K562 (cell line): Measurements from ENCODE around the gene DTNB. TPM values are rescaled to one million over a fixed set of nuclear protein-coding genes. Genes with fewer than 3 reads are reported as not detected.

Experiments
- ATAC-seq: fragments of 200-7000 bp; cut with Tn5 transposase; 3 replicates; pipeline ENCODE4 v1.9.1; 2020; ENCODE audit warnings: moderate library complexity
- BruUV-seq: library from RNA; stranded (reverse); fragments of 400-500 nt; replicated peaks from 2 replicates; lab custom pipeline; 2021; lab: Mats Ljungman, UMichigan
- CTCF ChIA-PET: fragments of 300-600 bp; formaldehyde crosslinking; extraction: SDS; loops from one replicate; lab custom pipeline; 2021; ENCODE audit warnings: low intra/inter-chr PET ratio; lab: Yijun Ruan, JAX
- POLR2A ChIA-PET: fragments of 300-600, 350-650 bp; sonication (Branson Sonifier 250); formaldehyde crosslinking; extraction: SDS; loops from one replicate; lab custom pipeline; 2021; ENCODE audit warnings: antibody characterized with exemption, inconsistent platforms; lab: Yijun Ruan, JAX
- DNase-seq, 4 experiments: peaks; one replicate each; pipeline versions ENCODE4 v3.0.0 to v3.0.0-alpha.2; 2011 to 2018; ENCODE audit warnings: low spot score in 3 of 4, mixed read lengths in 3 of 4; ENCODE audit errors: extremely low read depth in 1 of 4
- FAIRE-seq: peaks from 2 replicates; lab custom pipeline; 2011; peaks lifted over from hg19 to GRCh38; lab: Jason Lieb, UNC
- H2AFZ ChIP-seq: 2 replicates; pipeline ENCODE4 v1.6.0; 2011; ENCODE audit warnings: low read depth, low read length, control low read depth, inconsistent platforms
- H3K27ac ChIP-seq: fragments of 200-600 bp; 3 replicates; pipeline ENCODE4 v1.8.0; 2011; ENCODE audit warnings: low read depth, mild to moderate bottlenecking, control low read depth, inconsistent platforms, low read length, moderate library complexity, mixed read lengths; ENCODE audit errors: extremely low read depth
- H3K27me3 ChIP-seq, 2 experiments: fragments of 300-600 bp in 1 of 2; 2 replicates in 1 of 2; 3 replicates in 1 of 2; pipeline versions ENCODE4 v1.6.0 to v1.8.0; 2011; ENCODE audit warnings: inconsistent platforms in 2 of 2, low read length in 2 of 2, mild to moderate bottlenecking in 1 of 2, mixed read lengths in 1 of 2, moderate library complexity in 1 of 2; ENCODE audit not compliant: control insufficient read depth in 2 of 2, insufficient read depth in 2 of 2
- H3K36me3 ChIP-seq: fragments of 300-600 bp; 3 replicates; pipeline ENCODE4 v1.8.0; 2011; ENCODE audit warnings: mild to moderate bottlenecking, low read length, inconsistent platforms; ENCODE audit not compliant: control insufficient read depth, insufficient read depth
- H3K4me1 ChIP-seq, 2 experiments: fragments of 200-600 bp in 1 of 2; replicated peaks in 1 of 2; 2 replicates in 1 of 2; 3 replicates in 1 of 2; pipeline versions ENCODE4 v1.5.1 to v1.8.0; 2011; ENCODE audit warnings: inconsistent platforms in 2 of 2, low read length in 2 of 2, mild to moderate bottlenecking in 1 of 2, mixed read lengths in 1 of 2, moderate library complexity in 1 of 2; ENCODE audit not compliant: control insufficient read depth in 2 of 2, insufficient read depth in 2 of 2
- H3K4me2 ChIP-seq: 2 replicates; pipeline ENCODE4 v1.6.1; 2011; ENCODE audit warnings: low read length, control low read depth, inconsistent platforms, mixed read lengths; ENCODE audit not compliant: insufficient read depth
- H3K4me3 ChIP-seq: fragments of 200-600 bp; sonication (generic), shearing (Covaris generic); 2 replicates; pipeline ENCODE4 v1.5.1; 2016; ENCODE audit warnings: control low read depth, inconsistent platforms
- H3K79me2 ChIP-seq: fragments of 200-600 bp; 3 replicates; pipeline ENCODE4 v1.8.0; 2011; ENCODE audit warnings: low read length, inconsistent platforms; ENCODE audit not compliant: control insufficient read depth, insufficient read depth
- H3K9ac ChIP-seq, 2 experiments: 2 replicates each; pipeline versions ENCODE4 v1.6.0 to v1.6.1; 2011; ENCODE audit warnings: low read depth in 2 of 2, low read length in 2 of 2, control low read depth in 1 of 2, inconsistent platforms in 1 of 2, mild to moderate bottlenecking in 1 of 2, mixed read lengths in 1 of 2; ENCODE audit not compliant: insufficient read depth in 1 of 2
- H3K9me1 ChIP-seq: one replicate; pipeline ENCODE4 v1.6.0; 2011; ENCODE audit warnings: inconsistent platforms, mild to moderate bottlenecking, low read length, moderate library complexity; ENCODE audit not compliant: control insufficient read depth, insufficient read depth
- H3K9me3 ChIP-seq: replicated peaks from 2 replicates; pipeline ENCODE4 v1.5.1; 2011; ENCODE audit warnings: low read depth, low read length, inconsistent platforms; ENCODE audit not compliant: control insufficient read depth, insufficient read depth
- H4K20me1 ChIP-seq: replicated peaks from 2 replicates; pipeline ENCODE4 v1.6.1; 2011; ENCODE audit warnings: low read length, inconsistent platforms, mixed read lengths; ENCODE audit not compliant: control insufficient read depth, insufficient read depth
- GABPB1 ChIP-seq: sonication (generic); formaldehyde crosslinking; IDR thresholded peaks from 2 replicates; pipeline ENCODE4 v1.8.0; 2022; ENCODE audit warnings: mild to moderate bottlenecking, missing genetic modification reagents
- GABPB2 ChIP-seq: fragments of 250-450 bp; sonication (Bioruptor Pico); conservative IDR thresholded peaks from 2 replicates; pipeline ENCODE4 v1.5.1; 2021; ENCODE audit warnings: mild to moderate bottlenecking
- TCF7L2 ChIP-seq: fragments of 150-350 bp; IDR thresholded peaks from 2 replicates; pipeline ENCODE4 v1.6.1; 2016; ENCODE audit warnings: low read depth, mild to moderate bottlenecking, low read length, moderate library complexity
- TFAP4 ChIP-seq: sonication (generic); formaldehyde crosslinking; IDR thresholded peaks from 2 replicates; pipeline ENCODE4 v1.8.0; 2022; ENCODE audit warnings: missing genetic modification reagents, mild to moderate bottlenecking, moderate library complexity, borderline replicate concordance
- THAP12 ChIP-seq: fragments of 250-450 bp; sonication (Bioruptor Pico); IDR thresholded peaks from 2 replicates; pipeline ENCODE4 v1.9.0; 2021; ENCODE audit warnings: mild to moderate bottlenecking, inconsistent platforms
- ZKSCAN1 ChIP-seq: fragments of 150-350 bp; IDR thresholded peaks from 2 replicates; pipeline ENCODE4 v1.6.1; 2016; ENCODE audit warnings: low read depth, low read length
- ZNF282 ChIP-seq: sonication (generic); formaldehyde crosslinking; IDR thresholded peaks from 2 replicates; pipeline ENCODE4 v1.8.1; 2023; ENCODE audit warnings: missing genetic modification reagents
- ZNF324 ChIP-seq: fragments of 250-450 bp; sonication (Bioruptor Pico); IDR thresholded peaks from 2 replicates; pipeline ENCODE4 v1.4.0; 2020; ENCODE audit warnings: mild to moderate bottlenecking
- WGBS: fragments of 100-300 bp; shearing (Covaris generic); methylation state at CpG from one replicate; pipeline ENCODE4 v1.1.6; 2016; ENCODE audit warnings: low coverage, mixed read lengths; ENCODE audit not compliant: insufficient coverage; ENCODE audit errors: missing lambda C conversion rate; 5-methylcytosine and 5-hydroxymethylcytosine counted together
- in situ Hi-C: fragments of 300-500 bp; cut with MboI; formaldehyde crosslinking; loops from 4 replicates; pipeline ENCODE4 v1.15.0; 2018; ENCODE audit warnings: inconsistent platforms, mixed read lengths
- intact Hi-C: fragments of 100-400 bp; cut with micrococcal nuclease; formaldehyde crosslinking; loops from 2 replicates; pipeline ENCODE4 v1.14.2; 2022
- polyA plus RNA-seq, 8 experiments: library from polyadenylated mRNA; depleted of rRNA in 4 of 8; stranded (reverse) in 5 of 8; unstranded in 3 of 8; fragments of >200 nt; fragmentation: Nextera tagmentation in 2 of 8; fragmentation: Illumina TruSeq in 1 of 8; extraction: Ambion mirVana in 2 of 8; extraction: Trizol in 1 of 8; gene quantifications; 2 replicates each; pipeline versions ENCODE4 v1.2.1 to v1.2.3, GENCODE V29; 2011 to 2014; ENCODE audit warnings: inconsistent platforms in 1 of 8, missing spikeins in 1 of 8
- total RNA-seq, 7 experiments: library from RNA; depleted of rRNA in 6 of 7; stranded (reverse); fragments of >200 nt in 6 of 7; fragmentation: Illumina TruSeq in 2 of 7; extraction: Trizol in 2 of 7; gene quantifications; 2 replicates each; pipeline versions ENCODE4 v1.2.1 to v1.2.3, GENCODE V29; 2011 to 2021; ENCODE audit warnings: low replicate concordance in 1 of 7

Gene DTNB
- total and polyA plus RNA-seq, 9 of the 15 experiments (the other 6 are each of a cell fraction or from before 2014, with no cell fraction given): 0.18 to 2.0 (median 0.77) TPM; not detected in 2

- DNase-seq: no peak
- Histone ChIP-seq H3K4me2 (no peak overlapping the region), H2AFZ (0 out of 2 replicates have a peak overlapping the region, but pooled peaks have one; percentile 39), H3K79me2 (no peaks in the 10 kb centered on the region), H3K27ac (no peak overlapping the region), H3K4me1 (peaks cover 0 to 1% of the 10 kb centered on the region in 2 experiments; a peak in 1 of 5 replicates), H3K9ac (no peak overlapping the region; a peak in 1 of 4 replicates), H3K9me3 (no peaks in the 10 kb centered on the region), H3K9me1 (peaks cover 3% of the 10 kb centered on the region), H4K20me1 (peaks cover 5% of the 10 kb centered on the region; the same call in 1 of the 2 replicates), H3K27me3 (peaks cover 19 to 82% of the 10 kb centered on the region in 2 experiments; a peak in 3 of 5 replicates), H3K4me3 (no peak overlapping the region), H3K36me3 (no peaks in the 10 kb centered on the region)
- WGBS: 17% methylated on average over 24 of the region's 27 CpGs
- no peak for ATAC-seq
- BruUV-seq: no TSS peak
- in situ Hi-C loops: no loop called here
- ChIA-PET CTCF (no interaction called here), POLR2A (no interaction called here)
- FAIRE-seq: no peak
- no peak for TF ChIP-seq TCF7L2
- TF ChIP-seq ZKSCAN1: 0 out of 2 replicates have a peak, but pooled peaks have one; percentile 27
- intact Hi-C loops: loop anchor here (10.0 kb wide), 1 partner anchor 207 kb away; the partner anchor contains the start of gene POMC
Observed at GRCh38 chr2:25371253-25372241, 301.8 kb downstream of the DTNB start.

GRCh38 chr2:25369876-25370275, 303.5 kb downstream of the DTNB start:
- no peak for ATAC-seq
- H4K20me1 ChIP-seq: no peaks in the 10 kb centered on the region
- H3K9me1 ChIP-seq: no peaks in the 10 kb centered on the region
- ChIA-PET POLR2A (interaction anchor here (0.5 kb wide), 1 partner anchor 111 kb away, joined by 3 read pairs; no protein-coding TSS in a partner anchor), CTCF (no interaction called here)
- H3K79me2 ChIP-seq: no peaks in the 10 kb centered on the region
- H3K9ac ChIP-seq: no peak overlapping the region
- BruUV-seq: no TSS peak
- no peaks in the 10 kb centered on the region for H3K36me3 ChIP-seq
- no peak for FAIRE-seq
- intact Hi-C loops: loop anchor here (10.0 kb wide), 1 partner anchor 205 kb away; the partner anchor contains the start of gene POMC
- in situ Hi-C loops: no loop called here
- no peak overlapping the region for H3K4me2 ChIP-seq
- H3K27me3 ChIP-seq: peaks cover 16 to 69% of the 10 kb centered on the region in 2 experiments; a peak in 3 of 5 replicates
- H3K27ac ChIP-seq: no peak overlapping the region
- no peaks in the 10 kb centered on the region; a peak in 1 of 5 replicates for H3K4me1 ChIP-seq
- H2AFZ ChIP-seq: no peak overlapping the region
- H3K4me3 ChIP-seq: no peak overlapping the region
- 4% methylated on average over 5 of the region's 5 CpGs for WGBS
- DNase-seq: no peak
- H3K9me3 ChIP-seq: no peaks in the 10 kb centered on the region
- no peak for TF ChIP-seq THAP12 (CRISPR knock-in tag)
- TF ChIP-seq GABPB1: no peak
- TF ChIP-seq ZNF324 (CRISPR knock-in tag): no peak
- TF ChIP-seq GABPB2: no peak
- no peak for TF ChIP-seq TFAP4 (CRISPR knock-in tag)
- TF ChIP-seq ZNF282 (CRISPR knock-in tag): no peak
